Upper lobe of left lung (tissue), 4 donors: ENCODE results near the gene ATL3.

Source experiments
- CTCF ChIP-seq, 6 experiments: fragments of 450-650 bp in 4 of 6; fragments of 200-600 bp in 2 of 6; sonication (generic) in 2 of 6; IDR thresholded peaks; one replicate each; pipeline ENCODE4 v1.5.1; 2016 to 2019; ENCODE audit warnings: antibody characterized with exemption in 6 of 6
- EP300 ChIP-seq, 4 donors: sonication (generic); formaldehyde crosslinking; IDR thresholded peaks; one replicate each; pipeline ENCODE4 v1.5.1; 2017; ENCODE audit warnings: antibody characterized with exemption in 4 of 4, control low read depth in 2 of 4
- POLR2A ChIP-seq, 4 donors: fragments of 450-650 bp; IDR thresholded peaks; one replicate each; pipeline ENCODE4 v1.5.1; 2016 to 2017; ENCODE audit warnings: antibody characterized with exemption in 4 of 4, mild to moderate bottlenecking in 2 of 4
- POLR2AphosphoS5 ChIP-seq, 2 donors: sonication (generic); formaldehyde crosslinking; IDR thresholded peaks; one replicate each; pipeline ENCODE4 v1.5.1; 2017; ENCODE audit warnings: antibody characterized with exemption in 2 of 2

DNA sequence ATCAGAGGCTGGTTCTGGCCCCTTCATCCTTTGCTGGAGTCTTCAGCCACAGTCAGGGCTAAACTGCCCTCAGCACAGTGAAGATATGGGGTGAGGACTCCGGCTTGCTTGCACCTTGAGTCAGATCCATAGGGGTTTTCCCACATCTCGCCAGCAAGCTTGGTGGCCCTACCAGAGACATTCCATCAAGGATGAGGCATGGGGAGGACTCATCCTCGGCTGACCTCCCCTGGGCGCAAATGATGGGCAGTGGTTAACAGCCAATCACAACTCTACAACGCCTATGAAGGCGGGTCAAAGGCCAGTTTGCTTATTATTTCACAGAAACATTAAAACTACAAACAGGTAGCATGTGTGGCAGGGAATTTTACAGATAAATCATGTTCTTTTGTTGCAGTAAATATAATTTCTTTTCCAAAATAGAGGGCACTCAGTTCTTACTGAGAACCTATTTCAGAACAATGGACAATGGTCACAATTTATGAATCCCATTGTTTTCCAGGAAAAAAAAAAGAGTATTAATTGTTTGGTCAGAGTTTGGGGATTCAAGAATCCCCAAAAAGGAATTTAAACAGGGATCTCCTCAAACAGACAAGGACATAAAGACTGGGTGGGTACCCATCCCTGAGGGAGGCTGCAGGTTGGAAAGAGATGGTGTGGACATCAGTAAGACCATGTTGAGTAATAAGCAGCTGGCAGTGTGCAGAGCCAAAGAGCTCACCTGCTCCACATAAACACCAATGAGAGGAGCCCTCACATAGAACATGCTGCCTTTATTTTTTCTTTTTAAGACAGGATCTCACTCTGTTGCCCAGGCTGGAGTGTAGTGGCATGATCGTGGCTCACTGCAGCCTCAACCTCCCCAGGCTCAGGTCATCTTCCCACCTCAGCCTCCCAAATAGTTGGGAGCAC is 71.7 kb downstream of the ATL3 start:
- no peak for TF ChIP-seq EP300 (IDR thresholded peaks at IDR 0.05)
- no peak for TF ChIP-seq CTCF (IDR thresholded peaks at IDR 0.05)
- TF ChIP-seq POLR2A (IDR thresholded peaks at IDR 0.05) = no peak
- no peak for TF ChIP-seq POLR2AphosphoS5 (IDR thresholded peaks at IDR 0.05)
